Transverse colon (tissue), 4 donors: Measurements from ENCODE around the gene PHOX2B.
"Not testable (repeated sequence)": the region's sequence is repeated elsewhere in the genome, so short reads cannot be mapped to it uniquely, and the experiment has no call there.

ENCODE experiments used
- POLR2A ChIP-seq: fragments of 450-650 bp; IDR thresholded peaks from one replicate; pipeline ENCODE4 v1.6.1; 2016; ENCODE audit warnings: antibody characterized with exemption, mild to moderate bottlenecking, moderate library complexity
- POLR2AphosphoS5 ChIP-seq, 3 donors: sonication (generic); formaldehyde crosslinking; IDR thresholded peaks; one replicate each; pipeline ENCODE4 v1.6.1; 2016; ENCODE audit warnings: antibody characterized with exemption in 3 of 3
- TF ChIP-seq, protein P1 (sequence below), 5 experiments: fragments of 200-600 bp in 3 of 5; fragments of 450-650 bp in 2 of 5; sonication (generic) in 3 of 5; IDR thresholded peaks; 1 replicate in 2 of 5; 2 replicates in 3 of 5; pipeline ENCODE4 v1.5.1; 2016 to 2017; ENCODE audit warnings: antibody characterized with exemption in 5 of 5, inconsistent platforms in 3 of 5, mild to moderate bottlenecking in 2 of 5, moderate library complexity in 1 of 5

DNA sequence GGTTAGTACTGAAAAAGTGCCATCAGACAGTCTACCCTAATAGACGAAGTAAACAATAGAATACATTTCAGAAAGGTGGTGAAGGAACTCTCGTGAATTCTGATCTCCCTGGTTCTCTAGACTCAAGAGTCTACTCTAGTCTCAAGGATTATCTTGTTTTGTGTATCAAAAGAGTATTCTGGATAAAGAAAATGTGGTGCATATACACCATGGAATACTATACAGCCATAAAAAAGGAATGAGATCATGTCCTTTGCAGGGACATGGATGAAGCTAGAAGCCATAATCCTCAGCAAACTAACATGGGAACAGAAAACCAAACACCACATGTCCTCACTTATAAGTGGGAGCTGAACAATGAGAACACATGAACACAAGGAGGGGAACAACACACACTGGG, 36.9 kb downstream of the PHOX2B start:
- TF ChIP-seq, protein P1, sequence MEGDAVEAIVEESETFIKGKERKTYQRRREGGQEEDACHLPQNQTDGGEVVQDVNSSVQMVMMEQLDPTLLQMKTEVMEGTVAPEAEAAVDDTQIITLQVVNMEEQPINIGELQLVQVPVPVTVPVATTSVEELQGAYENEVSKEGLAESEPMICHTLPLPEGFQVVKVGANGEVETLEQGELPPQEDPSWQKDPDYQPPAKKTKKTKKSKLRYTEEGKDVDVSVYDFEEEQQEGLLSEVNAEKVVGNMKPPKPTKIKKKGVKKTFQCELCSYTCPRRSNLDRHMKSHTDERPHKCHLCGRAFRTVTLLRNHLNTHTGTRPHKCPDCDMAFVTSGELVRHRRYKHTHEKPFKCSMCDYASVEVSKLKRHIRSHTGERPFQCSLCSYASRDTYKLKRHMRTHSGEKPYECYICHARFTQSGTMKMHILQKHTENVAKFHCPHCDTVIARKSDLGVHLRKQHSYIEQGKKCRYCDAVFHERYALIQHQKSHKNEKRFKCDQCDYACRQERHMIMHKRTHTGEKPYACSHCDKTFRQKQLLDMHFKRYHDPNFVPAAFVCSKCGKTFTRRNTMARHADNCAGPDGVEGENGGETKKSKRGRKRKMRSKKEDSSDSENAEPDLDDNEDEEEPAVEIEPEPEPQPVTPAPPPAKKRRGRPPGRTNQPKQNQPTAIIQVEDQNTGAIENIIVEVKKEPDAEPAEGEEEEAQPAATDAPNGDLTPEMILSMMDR (IDR thresholded peaks at IDR 0.05) = not testable (repeated sequence)
- not testable (repeated sequence) for TF ChIP-seq POLR2AphosphoS5 (IDR thresholded peaks at IDR 0.05); POLR2A
